ENCODE results near the gene SUSD4.

Gene SUSD4

GRCh38 chr1:223246476-223247112 lies 117.4 kb downstream of the SUSD4 start:
- DNase-seq: no peak

GRCh38 chr1:223245983-223246382 lies 118.0 kb downstream of the SUSD4 start:
- DNase-seq: no peak

- DNase-seq: no peak
These were observed 118.6 kb downstream of the SUSD4 start for GRCh38 chr1:223245411-223245810.

GRCh38 chr1:223244366-223245103 lies 119.4 kb downstream of the SUSD4 start:
- DNase-seq: no peak

GRCh38 chr1:223243441-223244050 lies 120.4 kb downstream of the SUSD4 start:
- DNase-seq: no peak

GRCh38 chr1:223242971-223243370 lies 121.0 kb downstream of the SUSD4 start:
- no peak for DNase-seq

GRCh38 chr1:223242382-223242955 lies 121.5 kb downstream of the SUSD4 start:
- no peak for DNase-seq

GRCh38 chr1:223240122-223240521 lies 123.9 kb downstream of the SUSD4 start:
- no peak for DNase-seq

- no peak for DNase-seq
These were observed 128.9 kb downstream of the SUSD4 start for GRCh38 chr1:223235091-223235490.

GRCh38 chr1:223234534-223234933 lies 129.4 kb downstream of the SUSD4 start:
- DNase-seq: no peak

GRCh38 chr1:223234170-223234514 lies 129.8 kb downstream of the SUSD4 start:
- no peak for DNase-seq

- no peak for DNase-seq
These were observed 130.4 kb downstream of the SUSD4 start for GRCh38 chr1:223233410-223234169.

- DNase-seq: no peak
These were observed 131.0 kb downstream of the SUSD4 start for GRCh38 chr1:223233019-223233409.

GRCh38 chr1:223231581-223231980 lies 132.4 kb downstream of the SUSD4 start:
- DNase-seq: no peak

GRCh38 chr1:223231011-223231572 lies 132.9 kb downstream of the SUSD4 start:
- DNase-seq: no peak

- no peak for DNase-seq
These were observed 133.7 kb downstream of the SUSD4 start for GRCh38 chr1:223230161-223230881.

- DNase-seq: no peak
These were observed 134.2 kb downstream of the SUSD4 start for GRCh38 chr1:223229756-223230155.

- no peak for DNase-seq
These were observed 134.9 kb downstream of the SUSD4 start for GRCh38 chr1:223228931-223229528.

GRCh38 chr1:223228201-223228600 lies 135.8 kb downstream of the SUSD4 start:
- DNase-seq: no peak

- DNase-seq: no peak
These were observed 136.3 kb downstream of the SUSD4 start for GRCh38 chr1:223227486-223228196.

- DNase-seq: no peak
These were observed 136.9 kb downstream of the SUSD4 start for GRCh38 chr1:223227031-223227430.

Measured in NCI-H524 treated with DMSO at 0.1 percent for 48 hours (cell line).